ENCODE results near the gene FXYD2. TPM values are rescaled to one million over a fixed set of nuclear protein-coding genes. Genes with fewer than 3 reads are reported as not detected.

Gene FXYD2
- total RNA-seq, 1 donor from 2014 or later = not detected

DNA sequence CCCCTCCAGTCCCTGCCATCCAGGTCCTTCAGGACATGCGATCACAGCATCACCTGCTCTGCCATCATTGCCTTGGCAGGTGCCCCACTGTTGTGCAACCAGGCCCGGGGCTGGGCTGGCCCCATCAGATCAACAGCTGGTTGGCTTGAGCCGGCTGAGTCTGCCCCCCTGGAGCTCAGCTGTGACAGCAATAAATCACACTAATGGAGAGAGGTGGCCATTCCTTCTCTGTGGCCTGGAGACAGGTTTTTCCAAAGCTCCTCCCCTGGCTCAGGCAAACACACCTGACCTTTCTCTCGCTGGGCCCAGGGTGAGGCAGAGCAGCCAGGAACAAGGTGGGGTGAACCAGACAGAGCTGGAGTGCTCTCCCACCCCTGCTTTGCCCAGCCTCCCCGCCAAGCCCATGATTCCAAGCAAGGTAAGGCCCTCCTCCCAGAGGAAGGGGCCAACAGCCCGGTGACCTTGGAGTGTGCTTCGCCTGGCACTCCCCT lies 8.9 kb upstream of the FXYD2 start:
- Histone ChIP-seq H3K27ac (ENCODE audit: low read depth, low read length) (no peak overlapping the region), H3K36me3 (ENCODE audit: insufficient read depth, low read length) (no peaks in the 10 kb centered on the region), H3K9me3 (ENCODE audit: insufficient read depth, low read depth, low read length) (no peaks in the 10 kb centered on the region), H3K9ac (ENCODE audit: low read length) (no peak overlapping the region), H3K4me2 (ENCODE audit: low read length) (no peak overlapping the region), H3K4me3 (ENCODE audit: insufficient read depth, low read depth, low read length) (no peak overlapping the region), H4K20me1 (ENCODE audit: insufficient read depth, low read length) (no peaks in the 10 kb centered on the region), H3K79me2 (ENCODE audit: insufficient read depth, low read length) (no peaks in the 10 kb centered on the region), H3K4me1 (ENCODE audit: insufficient read depth, low read length) (peaks cover 9% of the 10 kb centered on the region), H3K27me3 (ENCODE audit: insufficient read depth, low read length) (peaks cover 6% of the 10 kb centered on the region), H2AFZ (ENCODE audit: low read depth, low read length) (no peak overlapping the region)
- Mint-ChIP-seq H3K27ac (ENCODE audit: unreplicated experiment) (no peak overlapping the region), H3K4me3 (ENCODE audit: unreplicated experiment) (no peak overlapping the region), H3K27me3 (ENCODE audit: low read depth, unreplicated experiment) (peaks cover 40% of the 10 kb centered on the region), H3K36me3 (ENCODE audit: low read depth, unreplicated experiment) (no peaks in the 10 kb centered on the region), H3K4me1 (ENCODE audit: low read depth, unreplicated experiment) (peaks cover 16% of the 10 kb centered on the region), H3K9me3 (ENCODE audit: unreplicated experiment) (peaks cover 6% of the 10 kb centered on the region)
- TF ChIP-seq, protein P1, sequence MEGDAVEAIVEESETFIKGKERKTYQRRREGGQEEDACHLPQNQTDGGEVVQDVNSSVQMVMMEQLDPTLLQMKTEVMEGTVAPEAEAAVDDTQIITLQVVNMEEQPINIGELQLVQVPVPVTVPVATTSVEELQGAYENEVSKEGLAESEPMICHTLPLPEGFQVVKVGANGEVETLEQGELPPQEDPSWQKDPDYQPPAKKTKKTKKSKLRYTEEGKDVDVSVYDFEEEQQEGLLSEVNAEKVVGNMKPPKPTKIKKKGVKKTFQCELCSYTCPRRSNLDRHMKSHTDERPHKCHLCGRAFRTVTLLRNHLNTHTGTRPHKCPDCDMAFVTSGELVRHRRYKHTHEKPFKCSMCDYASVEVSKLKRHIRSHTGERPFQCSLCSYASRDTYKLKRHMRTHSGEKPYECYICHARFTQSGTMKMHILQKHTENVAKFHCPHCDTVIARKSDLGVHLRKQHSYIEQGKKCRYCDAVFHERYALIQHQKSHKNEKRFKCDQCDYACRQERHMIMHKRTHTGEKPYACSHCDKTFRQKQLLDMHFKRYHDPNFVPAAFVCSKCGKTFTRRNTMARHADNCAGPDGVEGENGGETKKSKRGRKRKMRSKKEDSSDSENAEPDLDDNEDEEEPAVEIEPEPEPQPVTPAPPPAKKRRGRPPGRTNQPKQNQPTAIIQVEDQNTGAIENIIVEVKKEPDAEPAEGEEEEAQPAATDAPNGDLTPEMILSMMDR (IDR thresholded peaks at IDR 0.05; ENCODE audit: insufficient read depth, low read depth, low read length) = no peak
- no peak for TF ChIP-seq EZH2 (IDR thresholded peaks at IDR 0.05; ENCODE audit: insufficient read depth, low read length)
- FAIRE-seq (no peak), DNase-seq (ENCODE audit: low read depth) (no peak)

DNA sequence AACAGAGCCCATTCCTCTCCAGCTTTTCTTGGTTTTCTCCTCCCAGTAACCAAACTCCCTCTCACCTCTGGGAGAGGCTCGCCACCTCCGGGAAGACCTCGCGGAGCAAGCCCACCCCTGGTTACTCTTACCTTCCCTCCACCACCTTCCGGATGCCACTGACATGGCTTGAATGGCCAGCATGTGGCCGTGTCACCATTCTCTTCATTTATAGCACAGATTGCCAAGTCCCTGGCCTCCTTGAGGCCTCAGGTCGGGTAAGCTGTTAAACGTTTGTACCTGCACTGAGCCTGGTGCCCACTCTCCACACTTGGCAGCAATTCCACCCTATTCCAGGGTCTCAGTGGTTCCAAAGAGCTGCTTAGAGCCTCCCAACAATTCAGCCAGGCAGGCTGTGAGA lies 8.0 kb upstream of the FXYD2 start:
- H3K4me2 ChIP-seq (ENCODE audit: low read length) = no peak overlapping the region
- peaks cover 6% of the 10 kb centered on the region for H3K9me3 Mint-ChIP-seq (ENCODE audit: unreplicated experiment)
- H3K9me3 ChIP-seq (ENCODE audit: insufficient read depth, low read depth, low read length) = no peaks in the 10 kb centered on the region
- peaks cover 12% of the 10 kb centered on the region for H3K4me1 Mint-ChIP-seq (ENCODE audit: low read depth, unreplicated experiment)
- H2AFZ ChIP-seq (ENCODE audit: low read depth, low read length) = no peak overlapping the region
- H3K27ac ChIP-seq (ENCODE audit: low read depth, low read length) = no peak overlapping the region
- no peaks in the 10 kb centered on the region for H3K36me3 Mint-ChIP-seq (ENCODE audit: low read depth, unreplicated experiment)
- peaks cover 13% of the 10 kb centered on the region for H3K4me1 ChIP-seq (ENCODE audit: insufficient read depth, low read length)
- no peak overlapping the region for H3K4me3 ChIP-seq (ENCODE audit: insufficient read depth, low read depth, low read length)
- FAIRE-seq (no peak), DNase-seq (ENCODE audit: low read depth) (no peak)
- no peaks in the 10 kb centered on the region for H3K36me3 ChIP-seq (ENCODE audit: insufficient read depth, low read length)
- no peak overlapping the region for H3K9ac ChIP-seq (ENCODE audit: low read length)
- H3K27me3 ChIP-seq (ENCODE audit: insufficient read depth, low read length) = peaks cover 4% of the 10 kb centered on the region
- H3K27ac Mint-ChIP-seq (ENCODE audit: unreplicated experiment) = no peak overlapping the region
- H4K20me1 ChIP-seq (ENCODE audit: insufficient read depth, low read length) = no peaks in the 10 kb centered on the region
- no peak overlapping the region for H3K4me3 Mint-ChIP-seq (ENCODE audit: unreplicated experiment)
- H3K79me2 ChIP-seq (ENCODE audit: insufficient read depth, low read length) = no peaks in the 10 kb centered on the region
- TF ChIP-seq EZH2 (IDR thresholded peaks at IDR 0.05; ENCODE audit: insufficient read depth, low read length) = no peak
- TF ChIP-seq, protein P1 (IDR thresholded peaks at IDR 0.05; ENCODE audit: insufficient read depth, low read depth, low read length) = no peak
- peaks cover 33% of the 10 kb centered on the region for H3K27me3 Mint-ChIP-seq (ENCODE audit: low read depth, unreplicated experiment)

DNA sequence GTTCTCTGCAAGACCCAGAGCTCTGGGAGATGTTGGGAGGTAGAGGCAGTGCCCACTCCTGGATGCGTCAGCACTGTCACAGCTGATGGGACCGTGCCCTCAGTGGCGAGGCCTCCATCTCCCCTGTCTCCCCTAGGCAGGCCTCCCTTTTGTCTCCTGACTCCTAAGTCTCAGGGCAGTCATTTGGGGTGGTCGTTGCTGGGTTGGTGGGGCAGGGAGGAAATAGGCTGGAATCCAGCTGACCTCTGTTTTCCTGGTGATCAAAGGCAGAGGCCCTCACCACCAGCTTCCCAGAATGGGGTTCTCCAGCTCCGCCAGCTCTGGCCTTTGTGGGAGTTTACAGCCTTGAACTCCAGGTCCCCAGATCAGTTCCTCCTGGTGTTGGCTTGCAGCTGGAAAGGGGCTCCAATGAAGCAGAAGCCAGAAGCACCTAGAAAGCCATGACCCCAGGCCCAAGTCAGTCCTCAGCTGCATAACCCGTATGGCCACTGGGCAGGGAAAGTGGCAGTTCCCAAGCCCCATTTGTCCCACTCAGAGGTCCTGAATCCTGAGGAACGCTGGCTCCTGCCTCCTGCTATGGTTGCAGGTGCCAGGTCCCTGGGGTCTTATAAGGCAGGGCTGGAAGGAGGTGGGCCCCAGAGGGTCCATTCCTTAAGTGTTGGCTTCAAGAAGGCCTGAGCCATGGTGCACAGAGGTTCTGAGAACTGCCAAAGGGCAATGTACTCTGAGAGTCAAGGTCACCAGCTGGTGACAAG lies 7.3 kb upstream of the FXYD2 start:
- peaks cover 6% of the 10 kb centered on the region for H3K9me3 Mint-ChIP-seq (ENCODE audit: unreplicated experiment)
- peaks cover 5% of the 10 kb centered on the region for H3K27me3 ChIP-seq (ENCODE audit: insufficient read depth, low read length)
- H3K36me3 ChIP-seq (ENCODE audit: insufficient read depth, low read length) = no peaks in the 10 kb centered on the region
- peaks cover 12% of the 10 kb centered on the region for H3K4me1 Mint-ChIP-seq (ENCODE audit: low read depth, unreplicated experiment)
- H4K20me1 ChIP-seq (ENCODE audit: insufficient read depth, low read length) = no peaks in the 10 kb centered on the region
- H3K4me3 Mint-ChIP-seq (ENCODE audit: unreplicated experiment) = no peak overlapping the region
- FAIRE-seq = no peak
- no peak overlapping the region for H3K4me3 ChIP-seq (ENCODE audit: insufficient read depth, low read depth, low read length)
- no peak overlapping the region for H2AFZ ChIP-seq (ENCODE audit: low read depth, low read length)
- H3K9me3 ChIP-seq (ENCODE audit: insufficient read depth, low read depth, low read length) = no peaks in the 10 kb centered on the region
- peaks cover 13% of the 10 kb centered on the region for H3K4me1 ChIP-seq (ENCODE audit: insufficient read depth, low read length)
- TF ChIP-seq, protein P1 (IDR thresholded peaks at IDR 0.05; ENCODE audit: insufficient read depth, low read depth, low read length) = no peak
- no peak for TF ChIP-seq EZH2 (IDR thresholded peaks at IDR 0.05; ENCODE audit: insufficient read depth, low read length)
- no peak overlapping the region for H3K4me2 ChIP-seq (ENCODE audit: low read length)
- H3K27ac Mint-ChIP-seq (ENCODE audit: unreplicated experiment) = no peak overlapping the region
- no peak for DNase-seq (ENCODE audit: low read depth)
- no peaks in the 10 kb centered on the region for H3K79me2 ChIP-seq (ENCODE audit: insufficient read depth, low read length)
- H3K27me3 Mint-ChIP-seq (ENCODE audit: low read depth, unreplicated experiment) = peaks cover 30% of the 10 kb centered on the region
- H3K27ac ChIP-seq (ENCODE audit: low read depth, low read length) = no peak overlapping the region
- no peaks in the 10 kb centered on the region for H3K36me3 Mint-ChIP-seq (ENCODE audit: low read depth, unreplicated experiment)
- no peak overlapping the region for H3K9ac ChIP-seq (ENCODE audit: low read length)
